Tibial nerve (tissue), 4 donors: ENCODE results near the gene ANKRD1.

Experiments
- CTCF ChIP-seq, 5 experiments: fragments of 200-600 bp in 3 of 5; fragments of 450-650 bp in 2 of 5; sonication (generic) in 3 of 5; IDR thresholded peaks; one replicate each; pipeline ENCODE4 v1.5.1; 2016 to 2019; ENCODE audit warnings: antibody characterized with exemption in 5 of 5, mild to moderate bottlenecking in 3 of 5, moderate library complexity in 2 of 5
- EP300 ChIP-seq, 2 donors: sonication (generic); formaldehyde crosslinking; IDR thresholded peaks; one replicate each; pipeline ENCODE4 v1.6.1; 2017; ENCODE audit warnings: antibody characterized with exemption in 2 of 2, mild to moderate bottlenecking in 1 of 2
- POLR2A ChIP-seq, 2 donors: fragments of 450-650 bp; IDR thresholded peaks; one replicate each; pipeline ENCODE4 v1.6.1; 2017; ENCODE audit warnings: antibody characterized with exemption in 2 of 2, mild to moderate bottlenecking in 2 of 2, moderate library complexity in 2 of 2

GRCh38 chr10:90924552-90924951 lies 3.7 kb upstream of the ANKRD1 start:
- TF ChIP-seq CTCF (IDR thresholded peaks at IDR 0.05) (no peak), POLR2A (IDR thresholded peaks at IDR 0.05) (no peak), EP300 (IDR thresholded peaks at IDR 0.05) (no peak)
